ENCODE results near the gene CDKN2C. TPM values are rescaled to one million over a fixed set of nuclear protein-coding genes. Genes with fewer than 3 reads are reported as not detected.

Gene CDKN2C
- total RNA-seq, 1 experiment from 2014 or later: not detected

GRCh38 chr1:50983219-50983802 lies 13.3 kb downstream of the CDKN2C start (continued):
- TF ChIP-seq ATF2 (CRISPR knock-in tag; IDR thresholded peaks at IDR 0.05; ENCODE audit: borderline replicate concordance, low read depth) (no peak), ZNF121 (CRISPR knock-in tag; IDR thresholded peaks at IDR 0.05) (no peak), CBFB (CRISPR knock-in tag; IDR thresholded peaks at IDR 0.05; ENCODE audit: low read depth) (no peak), ZNF138 (CRISPR knock-in tag; conservative IDR thresholded peaks at IDR 0.05) (no peak), CREM (CRISPR knock-in tag; IDR thresholded peaks at IDR 0.05) (no peak), ZNF423 (CRISPR knock-in tag; IDR thresholded peaks at IDR 0.05) (no peak)
- TF ChIP-seq, protein P1, sequence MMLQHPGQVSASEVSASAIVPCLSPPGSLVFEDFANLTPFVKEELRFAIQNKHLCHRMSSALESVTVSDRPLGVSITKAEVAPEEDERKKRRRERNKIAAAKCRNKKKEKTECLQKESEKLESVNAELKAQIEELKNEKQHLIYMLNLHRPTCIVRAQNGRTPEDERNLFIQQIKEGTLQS (CRISPR knock-in tag; conservative IDR thresholded peaks at IDR 0.05): no peak

- no peak overlapping the region for H3K4me3 Mint-ChIP-seq
- H3K36me3 Mint-ChIP-seq: no peaks in the 10 kb centered on the region
- TF ChIP-seq ZNF263 (CRISPR knock-in tag; IDR thresholded peaks at IDR 0.05; ENCODE audit: low read depth) (no peak), HMGXB4 (CRISPR knock-in tag; IDR thresholded peaks at IDR 0.05) (no peak), E2F5 (CRISPR knock-in tag; IDR thresholded peaks at IDR 0.05) (no peak)
- no peaks in the 10 kb centered on the region for H3K4me1 Mint-ChIP-seq
- DNase-seq (ENCODE audit: low spot score) (no peak), ATAC-seq (no peak)
- ChIA-PET POLR2A (interaction anchor here (0.6 kb wide), 1 partner anchor 56 kb away, joined by 8 read pairs; no protein-coding TSS in a partner anchor), CTCF (no interaction called here)
- H3K27ac Mint-ChIP-seq: no peak overlapping the region
- H3K9me3 Mint-ChIP-seq: no peaks in the 10 kb centered on the region
- H3K27me3 Mint-ChIP-seq (ENCODE audit: low read depth): peaks cover 58% of the 10 kb centered on the region
Measured at GRCh38 chr1:50985094-50985493, 15.0 kb downstream of the CDKN2C start.

DNA sequence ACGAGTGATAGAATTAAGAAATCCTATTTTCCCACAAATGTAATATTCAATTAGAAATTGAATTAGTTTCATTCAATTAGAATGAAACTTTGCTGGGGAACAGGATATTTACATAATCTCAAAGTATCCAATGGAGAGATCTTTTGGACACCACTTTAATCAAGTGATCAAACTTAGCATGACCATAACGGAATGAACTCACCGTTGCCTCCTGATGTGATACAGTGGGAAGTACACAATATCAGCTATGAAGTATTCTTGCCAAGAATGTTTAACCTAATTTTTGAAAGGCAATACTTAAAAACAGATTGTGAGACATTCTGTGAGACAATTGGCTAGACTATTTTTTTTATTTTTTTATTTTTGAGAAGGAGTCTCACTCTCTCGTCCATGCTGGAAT lies 16.6 kb downstream of the CDKN2C start:
- H3K27me3 Mint-ChIP-seq (ENCODE audit: low read depth): peaks cover 43% of the 10 kb centered on the region
- DNase-seq (ENCODE audit: low spot score) (no peak), ATAC-seq (no peak)
- H3K4me3 Mint-ChIP-seq: no peak overlapping the region
- ChIA-PET POLR2A (no interaction called here), CTCF (no interaction called here)
- no peak overlapping the region for H3K27ac Mint-ChIP-seq
- H3K36me3 Mint-ChIP-seq: no peaks in the 10 kb centered on the region
- no peaks in the 10 kb centered on the region for H3K4me1 Mint-ChIP-seq
- no peak for TF ChIP-seq FOXP4 (CRISPR knock-in tag; IDR thresholded peaks at IDR 0.05)
- H3K9me3 Mint-ChIP-seq: no peaks in the 10 kb centered on the region

DNA sequence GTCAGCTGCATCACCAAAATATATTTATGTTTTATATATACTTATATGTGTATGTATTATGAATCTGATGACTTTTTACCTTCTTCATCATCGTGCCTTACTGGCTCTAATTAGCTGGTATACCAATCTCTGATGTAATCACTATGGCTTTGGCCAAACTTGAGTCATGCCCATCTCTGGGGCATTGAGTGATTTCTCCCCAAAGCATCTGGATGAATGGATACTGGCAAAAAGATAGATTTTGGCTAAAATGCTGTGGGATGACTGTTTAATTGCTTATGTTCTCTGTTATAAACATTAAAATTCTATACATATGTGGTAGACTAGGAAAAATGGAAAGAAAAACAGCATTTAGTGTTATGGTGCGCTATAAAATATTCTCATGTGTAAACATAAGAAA lies 19.6 kb downstream of the CDKN2C start:
- DNase-seq (ENCODE audit: low spot score): no peak
- ChIA-PET POLR2A (no interaction called here), CTCF (interaction anchor here (0.5 kb wide), 1 partner anchor 194 kb away, joined by 3 read pairs; no protein-coding TSS in a partner anchor)
- Mint-ChIP-seq H3K9me3 (peaks cover 5% of the 10 kb centered on the region; the same call in 1 of the 2 replicates), H3K36me3 (no peaks in the 10 kb centered on the region), H3K27me3 (ENCODE audit: low read depth) (peaks cover 19% of the 10 kb centered on the region), H3K27ac (no peak overlapping the region), H3K4me3 (no peak overlapping the region), H3K4me1 (no peaks in the 10 kb centered on the region)
- TF ChIP-seq AR (CRISPR knock-in tag; IDR thresholded peaks at IDR 0.05) (no peak), SP1 (CRISPR knock-in tag; conservative IDR thresholded peaks at IDR 0.05) (no peak), NR3C1 (CRISPR knock-in tag; conservative IDR thresholded peaks at IDR 0.05; ENCODE audit: low read depth) (no peak), FOXP4 (CRISPR knock-in tag; IDR thresholded peaks at IDR 0.05) (no peak), JAZF1 (CRISPR knock-in tag; IDR thresholded peaks at IDR 0.05) (no peak)
- TF ChIP-seq, protein P2, sequence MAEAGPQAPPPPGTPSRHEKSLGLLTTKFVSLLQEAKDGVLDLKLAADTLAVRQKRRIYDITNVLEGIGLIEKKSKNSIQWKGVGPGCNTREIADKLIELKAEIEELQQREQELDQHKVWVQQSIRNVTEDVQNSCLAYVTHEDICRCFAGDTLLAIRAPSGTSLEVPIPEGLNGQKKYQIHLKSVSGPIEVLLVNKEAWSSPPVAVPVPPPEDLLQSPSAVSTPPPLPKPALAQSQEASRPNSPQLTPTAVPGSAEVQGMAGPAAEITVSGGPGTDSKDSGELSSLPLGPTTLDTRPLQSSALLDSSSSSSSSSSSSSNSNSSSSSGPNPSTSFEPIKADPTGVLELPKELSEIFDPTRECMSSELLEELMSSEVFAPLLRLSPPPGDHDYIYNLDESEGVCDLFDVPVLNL (CRISPR knock-in tag; IDR thresholded peaks at IDR 0.05; ENCODE audit: borderline replicate concordance, low read depth): no peak
- TF ChIP-seq, protein P1 (CRISPR knock-in tag; conservative IDR thresholded peaks at IDR 0.05): no peak
- ATAC-seq: no peak
